Measurements from ENCODE around the gene LETM1. TPM values are rescaled to one million over a fixed set of nuclear protein-coding genes. Genes with fewer than 3 reads are reported as not detected.

Gene LETM1
- total and polyA plus RNA-seq, 2 of the 13 experiments (the other 11 are each of a cell fraction or from before 2014, with no cell fraction given), result 9.7 to 41.6 TPM

GRCh38 chr4:1779588-1780382, 76.2 kb downstream of the LETM1 start (continued):
- TF ChIP-seq KDM2A (CRISPR knock-in tag; IDR thresholded peaks at IDR 0.05; ENCODE audit: borderline replicate concordance, low read depth) (peak; percentile 55; the same call in 1 of the 2 replicates), AFF4 (CRISPR knock-in tag; IDR thresholded peaks at IDR 0.05) (no peak), SIN3A (IDR thresholded peaks at IDR 0.05; ENCODE audit: borderline replicate concordance, low read depth, low read length) (no peak), RAD51 (IDR thresholded peaks at IDR 0.05; ENCODE audit: borderline replicate concordance) (no peak), ZC3H4 (CRISPR knock-in tag; IDR thresholded peaks at IDR 0.05; ENCODE audit: borderline replicate concordance) (no peak), KDM4B (CRISPR knock-in tag; IDR thresholded peaks at IDR 0.05) (peak; percentile 84), EZH2 (conservative IDR thresholded peaks at IDR 0.05; ENCODE audit: low read depth, low read length) (no peak), MAZ (IDR thresholded peaks at IDR 0.05; ENCODE audit: borderline replicate concordance, low read depth, low read length) (no peak; the same call in 1 of the 2 replicates), MAZ (CRISPR knock-in tag; IDR thresholded peaks at IDR 0.05; ENCODE audit: low read depth) (peak; percentile 83), ZSCAN25 (CRISPR knock-in tag; IDR thresholded peaks at IDR 0.05) (peak; percentile 77; the same call in 1 of the 2 replicates), ZNF124 (CRISPR knock-in tag; IDR thresholded peaks at IDR 0.05) (peak; percentile 49; the same call in 1 of the 2 replicates), PRPF4 (IDR thresholded peaks at IDR 0.05; ENCODE audit: low read depth, low read length, poor library complexity, severe bottlenecking) (no peak), ZNF577 (CRISPR knock-in tag; IDR thresholded peaks at IDR 0.05; ENCODE audit: borderline replicate concordance, low read depth) (no peak), POLR2AphosphoS2 (IDR thresholded peaks at IDR 0.05; ENCODE audit: low read depth, low read length) (no peak), ELF4 (CRISPR knock-in tag; IDR thresholded peaks at IDR 0.05; ENCODE audit: borderline replicate concordance) (no peak), MTERF4 (CRISPR knock-in tag; IDR thresholded peaks at IDR 0.05) (no peak), SMARCC2 (IDR thresholded peaks at IDR 0.05) (no peak), MAFG (CRISPR knock-in tag; IDR thresholded peaks at IDR 0.05) (no peak), ZNF83 (CRISPR knock-in tag; IDR thresholded peaks at IDR 0.05; ENCODE audit: borderline replicate concordance) (no peak), ELF3 (CRISPR knock-in tag; IDR thresholded peaks at IDR 0.05) (peak; percentile 49; the same call in 1 of the 2 replicates), NCOA5 (CRISPR knock-in tag; IDR thresholded peaks at IDR 0.05) (no peak), IKZF1 (IDR thresholded peaks at IDR 0.05) (no peak), MYPOP (CRISPR knock-in tag; IDR thresholded peaks at IDR 0.05) (no peak), ZNF556 (CRISPR knock-in tag; IDR thresholded peaks at IDR 0.05; ENCODE audit: borderline replicate concordance) (peak; percentile 78; the same call in 1 of the 2 replicates), ZNF788 (CRISPR knock-in tag; IDR thresholded peaks at IDR 0.05; ENCODE audit: borderline replicate concordance) (peak; percentile 94; the same call in 1 of the 2 replicates), JDP2 (CRISPR knock-in tag; IDR thresholded peaks at IDR 0.05; ENCODE audit: borderline replicate concordance) (no peak)
